Psoas muscle (tissue), 8 donors: Measurements from ENCODE around the gene DAZL. TPM values are rescaled to one million over a fixed set of nuclear protein-coding genes. Genes with fewer than 3 reads are reported as not detected.

Source experiments
- ATAC-seq, 4 donors: fragments of 200-7000 bp; cut with Tn5 transposase; one replicate each; pipeline ENCODE4 v1.9.1; 2020; ENCODE audit warnings: moderate library complexity in 3 of 4, mild to moderate bottlenecking in 2 of 4
- DNase-seq, 2 donors: peaks; one replicate each; pipeline ENCODE4 v3.0.0-alpha.2; 2020
- H3K27ac ChIP-seq: fragments of 200-600 bp; one replicate; pipeline ENCODE4 v1.8.0; 2022
- H3K27me3 ChIP-seq, 3 donors: fragments of 200-600 bp in 1 of 3; one replicate each; pipeline versions ENCODE4 v1.6.1 to v1.8.0; 2013 to 2022; ENCODE audit warnings: low read length in 2 of 3, mild to moderate bottlenecking in 2 of 3, moderate library complexity in 1 of 3; ENCODE audit not compliant: insufficient read depth in 3 of 3
- H3K36me3 ChIP-seq, 2 donors: fragments of 200-600 bp in 1 of 2; one replicate each; pipeline versions ENCODE4 v1.6.1 to v1.8.0; 2013 to 2022; ENCODE audit warnings: low read depth in 1 of 2, mild to moderate bottlenecking in 1 of 2, moderate library complexity in 1 of 2; ENCODE audit not compliant: insufficient read depth in 1 of 2
- H3K4me1 ChIP-seq: fragments of 200-600 bp; one replicate; pipeline ENCODE4 v1.8.0; 2022
- H3K4me3 ChIP-seq: fragments of 200-600 bp; one replicate; pipeline ENCODE4 v1.8.0; 2022; ENCODE audit warnings: mild to moderate bottlenecking
- H3K9me3 ChIP-seq: fragments of 200-600 bp; one replicate; pipeline ENCODE4 v1.8.0; 2022
- WGBS, 3 donors: extraction: QIAGEN DNeasy Blood & Tissue Kit; methylation state at CpG; one replicate each; pipeline versions ENCODE4 v1.1.6 to v1.1.7; 2013; 5-methylcytosine and 5-hydroxymethylcytosine counted together
- intact Hi-C, 2 donors: fragments of 100-400 bp; cut with DNase I; formaldehyde crosslinking; loops; one replicate each; pipeline versions ENCODE4 v1.11.0 to v1.14.2; 2022
- polyA plus RNA-seq, 3 donors: library from polyadenylated mRNA; stranded (reverse); fragments of 200-250 nt; gene quantifications; one replicate each; pipeline ENCODE4 v1.2.3, GENCODE V29; 2013
- total RNA-seq, 4 donors: library from RNA; stranded (reverse); fragmentation: NEBNext Ultra II Directional in 2 of 4; extraction: Animal tissue kit (Norgen Biotek cat#: 25700) in 2 of 4; gene quantifications; one replicate each; pipeline versions ENCODE4 v1.2.1 to v1.2.4, GENCODE V29; 2021 to 2023
- TF ChIP-seq, protein P1 (sequence below): fragments of 200-600 bp; IDR thresholded peaks from one replicate; pipeline ENCODE4 v1.8.0; 2022; ENCODE audit warnings: antibody characterized with exemption
- donor health status: healthy with polysubstance abuse.
- donor health status: DM: no; HTN: no; CAD: no; lungs with moderate emphysema.
- donor health status: Bipolar disorder and iron deficiency.
- donor health status: healthy.
- donor health status: DM: yes; HTN: yes; CAD: no.
- donor health status: DM: no; HTN: no; CAD: no.
- donor health status: DM: no; HTN: no; CAD: no.
- donor health status: DM: yes; HTN: yes; CAD: no.

DAZL gene
- total and polyA plus RNA-seq, 7 donors: not detected

DNA sequence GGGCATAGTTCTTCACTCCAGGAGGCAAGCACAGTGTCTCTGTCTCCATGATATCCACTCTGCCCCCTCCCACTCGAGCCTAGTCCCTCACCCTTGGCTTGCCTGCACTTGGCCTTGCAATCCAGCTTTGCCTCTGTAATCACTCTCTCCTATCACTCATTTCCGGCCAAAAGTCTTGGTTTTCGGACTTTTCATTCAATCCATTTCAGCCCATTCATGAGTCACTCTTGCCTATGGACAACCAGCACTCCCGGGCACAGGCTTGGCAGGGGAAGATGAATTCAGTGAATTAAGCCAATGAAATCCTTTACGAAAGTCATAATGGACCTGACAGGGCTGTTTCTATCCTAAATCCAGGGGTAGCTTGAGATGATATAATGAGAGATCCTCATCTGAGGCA is 21.7 kb downstream of the DAZL start:
- intact Hi-C loops: no loop called here
- H3K4me3 ChIP-seq: no peak overlapping the region
- WGBS, 3 donors: 76 to 85% (median 83%) methylated on average over 5 of the region's 5 CpGs
- H3K9me3 ChIP-seq: peaks cover 4% of the 10 kb centered on the region
- DNase-seq (no peak), ATAC-seq (no peak)
- TF ChIP-seq, protein P1, sequence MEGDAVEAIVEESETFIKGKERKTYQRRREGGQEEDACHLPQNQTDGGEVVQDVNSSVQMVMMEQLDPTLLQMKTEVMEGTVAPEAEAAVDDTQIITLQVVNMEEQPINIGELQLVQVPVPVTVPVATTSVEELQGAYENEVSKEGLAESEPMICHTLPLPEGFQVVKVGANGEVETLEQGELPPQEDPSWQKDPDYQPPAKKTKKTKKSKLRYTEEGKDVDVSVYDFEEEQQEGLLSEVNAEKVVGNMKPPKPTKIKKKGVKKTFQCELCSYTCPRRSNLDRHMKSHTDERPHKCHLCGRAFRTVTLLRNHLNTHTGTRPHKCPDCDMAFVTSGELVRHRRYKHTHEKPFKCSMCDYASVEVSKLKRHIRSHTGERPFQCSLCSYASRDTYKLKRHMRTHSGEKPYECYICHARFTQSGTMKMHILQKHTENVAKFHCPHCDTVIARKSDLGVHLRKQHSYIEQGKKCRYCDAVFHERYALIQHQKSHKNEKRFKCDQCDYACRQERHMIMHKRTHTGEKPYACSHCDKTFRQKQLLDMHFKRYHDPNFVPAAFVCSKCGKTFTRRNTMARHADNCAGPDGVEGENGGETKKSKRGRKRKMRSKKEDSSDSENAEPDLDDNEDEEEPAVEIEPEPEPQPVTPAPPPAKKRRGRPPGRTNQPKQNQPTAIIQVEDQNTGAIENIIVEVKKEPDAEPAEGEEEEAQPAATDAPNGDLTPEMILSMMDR: no peak
- no peak overlapping the region for H3K27ac ChIP-seq
- H3K36me3 ChIP-seq: no peaks in the 10 kb centered on the region
- H3K4me1 ChIP-seq: no peaks in the 10 kb centered on the region
- H3K27me3 ChIP-seq: no peaks in the 10 kb centered on the region

DNA sequence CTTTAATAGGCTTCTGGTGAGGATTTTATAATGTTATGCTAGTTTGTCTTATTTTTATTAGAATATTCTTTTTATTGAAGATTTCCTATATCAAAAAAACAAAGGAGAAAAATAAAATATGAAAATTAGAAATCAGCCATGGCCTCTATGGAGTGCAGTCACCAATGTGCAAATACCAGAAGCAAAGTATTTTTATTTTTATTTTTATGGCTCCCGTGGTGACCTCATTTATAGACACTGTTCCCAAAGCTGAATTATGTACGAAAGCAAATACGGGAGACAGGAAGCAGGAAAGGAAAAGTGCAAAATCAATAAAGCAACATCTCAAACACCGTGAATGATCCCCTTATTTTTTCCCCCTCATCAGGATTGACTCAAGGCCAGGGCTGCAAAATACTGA is 35.1 kb downstream of the DAZL start:
- intact Hi-C loops: no loop called here
- TF ChIP-seq, protein P1: no peak
- Histone ChIP-seq H3K4me1 (no peaks in the 10 kb centered on the region), H3K27me3 (no peaks in the 10 kb centered on the region), H3K27ac (no peak overlapping the region), H3K36me3 (no peaks in the 10 kb centered on the region), H3K4me3 (no peak overlapping the region), H3K9me3 (no peaks in the 10 kb centered on the region)
- WGBS, 3 donors: 37 to 60% (median 43%) methylated on average over 4 of the region's 4 CpGs
- no peak for ATAC-seq
- no peak for DNase-seq

DNA sequence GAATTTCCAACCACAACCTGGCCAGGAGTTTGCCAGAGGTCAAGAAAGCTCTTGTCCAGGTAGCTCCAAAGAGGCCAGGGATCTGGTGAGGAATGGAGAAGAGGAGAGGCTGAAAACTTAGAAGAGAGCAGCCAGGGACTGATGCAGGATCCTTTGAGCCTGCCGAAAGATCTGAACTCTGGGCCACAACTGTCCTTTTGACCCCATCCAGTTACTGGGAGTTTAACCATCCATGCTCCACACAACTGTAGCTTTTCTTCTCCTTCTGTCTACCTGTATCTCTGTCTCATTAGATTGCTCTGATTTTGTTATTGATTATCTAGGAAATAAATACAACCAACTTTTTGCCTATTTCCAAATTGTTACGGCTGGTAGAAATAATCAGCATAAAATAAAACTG is 36.7 kb downstream of the DAZL start:
- Histone ChIP-seq H3K27me3 (no peaks in the 10 kb centered on the region), H3K9me3 (peaks cover 4% of the 10 kb centered on the region), H3K4me1 (no peaks in the 10 kb centered on the region), H3K36me3 (no peaks in the 10 kb centered on the region), H3K27ac (no peak overlapping the region), H3K4me3 (no peak overlapping the region)
- TF ChIP-seq, protein P1: no peak
- DNase-seq: no peak
- ATAC-seq: no peak
- intact Hi-C loops: no loop called here
- WGBS, 3 donors: 73 to 82% (median 76%) methylated on average over 2 of the region's 2 CpGs

DNA sequence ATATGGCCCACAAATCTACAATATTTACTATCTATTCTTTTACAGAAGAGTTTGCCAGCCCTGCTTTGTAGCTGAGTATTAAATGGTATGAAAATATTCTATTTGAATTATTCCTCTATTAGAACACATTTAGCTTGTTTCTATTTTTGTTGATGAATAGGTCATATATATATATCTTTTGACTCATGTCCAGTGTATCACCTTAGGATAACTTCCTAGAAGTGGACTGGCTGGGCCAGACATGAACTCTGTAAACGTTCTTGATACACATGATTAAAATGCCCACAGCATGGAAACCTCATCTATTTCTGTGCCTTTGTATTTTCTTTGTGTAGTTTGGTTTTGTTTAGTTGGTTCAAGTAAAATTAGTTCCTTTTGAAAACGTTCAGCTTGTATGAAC is 37.1 kb downstream of the DAZL start:
- no peak overlapping the region for H3K27ac ChIP-seq
- peaks cover 8% of the 10 kb centered on the region for H3K9me3 ChIP-seq
- DNase-seq (no peak), ATAC-seq (peak in 2 of 4 donors; percentile 53 to 58)
- no peak overlapping the region for H3K4me3 ChIP-seq
- TF ChIP-seq, protein P1: no peak
- 28 to 45% (median 32%) methylated on average over 2 of the region's 2 CpGs for WGBS, 3 donors
- no peaks in the 10 kb centered on the region for H3K4me1 ChIP-seq
- no peaks in the 10 kb centered on the region for H3K27me3 ChIP-seq
- no peaks in the 10 kb centered on the region for H3K36me3 ChIP-seq
- intact Hi-C loops: no loop called here

DNA sequence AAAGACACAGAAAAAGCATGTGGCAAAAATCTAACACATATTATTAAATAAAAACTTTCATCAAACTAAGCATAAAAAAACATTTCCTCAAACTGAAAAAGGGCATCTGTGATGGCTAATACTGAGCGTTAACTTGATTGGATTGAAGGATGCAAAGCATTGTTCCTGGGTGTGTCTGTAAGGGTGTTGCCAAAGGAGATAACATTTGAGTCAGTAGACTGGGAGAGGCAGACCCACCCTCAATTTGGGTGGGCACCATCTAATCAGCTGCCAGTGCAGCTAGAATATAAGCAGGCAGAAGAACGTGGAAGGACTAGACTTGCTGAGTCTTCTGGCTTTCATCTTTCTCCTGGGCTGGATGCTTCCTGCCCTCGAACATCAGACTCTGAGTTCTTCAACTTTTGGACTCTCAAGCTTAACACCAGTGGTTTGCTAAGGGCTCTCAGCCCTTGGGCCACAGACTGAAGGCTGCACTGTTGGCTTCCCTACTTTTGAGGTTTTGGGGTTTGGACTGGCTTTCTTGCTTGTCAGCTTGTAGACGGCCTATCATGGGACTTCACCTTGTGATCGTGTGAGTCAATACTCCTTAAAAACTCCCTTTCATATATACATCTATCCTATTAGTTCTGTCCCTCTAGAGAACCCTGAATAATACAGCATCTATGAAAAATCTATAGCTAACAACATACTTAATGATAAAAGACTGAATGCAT is 45.4 kb downstream of the DAZL start:
- WGBS, 3 donors: 82 to 87% (median 83%) methylated on average over 5 of the region's 5 CpGs
- H3K27ac ChIP-seq: no peak overlapping the region
- no peak for DNase-seq
- H3K36me3 ChIP-seq: no peaks in the 10 kb centered on the region
- no peaks in the 10 kb centered on the region for H3K27me3 ChIP-seq
- H3K4me3 ChIP-seq: no peak overlapping the region
- TF ChIP-seq, protein P1: no peak
- ATAC-seq: no peak
- H3K4me1 ChIP-seq: no peaks in the 10 kb centered on the region
- peaks cover 9% of the 10 kb centered on the region for H3K9me3 ChIP-seq
- intact Hi-C loops: no loop called here
